Liver (tissue), 3 donors: ENCODE results near the gene PDE4C.

ENCODE experiments used
- JUND ChIP-seq, 2 donors: IDR thresholded peaks; 2 replicates each; pipeline ENCODE4 v1.6.1; 2016; ENCODE audit warnings: antibody characterized with exemption in 2 of 2
- RAD21 ChIP-seq, 2 donors: IDR thresholded peaks; 2 replicates each; pipeline ENCODE4 v1.6.1; 2016; ENCODE audit warnings: antibody characterized with exemption in 2 of 2, mild to moderate bottlenecking in 2 of 2
- TF ChIP-seq, protein P1 (sequence below): IDR thresholded peaks from 2 replicates; pipeline ENCODE4 v1.6.1; 2016; ENCODE audit warnings: antibody characterized with exemption
- TF ChIP-seq, protein P2 (sequence below): fragments of 150-350 bp; IDR thresholded peaks from 2 replicates; pipeline ENCODE4 v1.5.1; 2017; ENCODE audit warnings: improper control_type of control experiment, low read depth, low read length; ENCODE audit not compliant: missing input control
- donor health status: healthy.
- donor health status: healthy.

DNA sequence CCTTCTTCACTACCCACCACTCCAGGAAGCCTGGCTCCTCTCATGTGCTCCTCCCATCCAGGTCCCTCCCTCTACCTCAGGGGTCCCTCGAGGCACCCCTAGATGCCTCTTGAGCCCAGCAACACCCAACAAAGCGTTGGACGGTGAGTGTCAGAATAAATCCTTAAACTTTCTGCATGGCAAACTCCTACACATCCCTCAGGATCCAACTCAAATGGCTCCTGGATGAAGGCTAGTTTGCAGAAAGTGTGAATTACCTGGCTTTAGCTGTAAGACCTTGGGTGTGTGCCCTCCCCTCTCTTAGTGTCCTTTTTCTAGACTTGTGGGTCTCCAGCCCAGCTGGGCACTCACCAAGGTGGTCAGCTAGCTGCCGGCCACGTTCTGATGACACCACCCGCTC lies 27.9 kb downstream of the PDE4C start:
- TF ChIP-seq, protein P1, sequence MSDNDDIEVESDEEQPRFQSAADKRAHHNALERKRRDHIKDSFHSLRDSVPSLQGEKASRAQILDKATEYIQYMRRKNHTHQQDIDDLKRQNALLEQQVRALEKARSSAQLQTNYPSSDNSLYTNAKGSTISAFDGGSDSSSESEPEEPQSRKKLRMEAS, result no peak
- TF ChIP-seq, protein P2, sequence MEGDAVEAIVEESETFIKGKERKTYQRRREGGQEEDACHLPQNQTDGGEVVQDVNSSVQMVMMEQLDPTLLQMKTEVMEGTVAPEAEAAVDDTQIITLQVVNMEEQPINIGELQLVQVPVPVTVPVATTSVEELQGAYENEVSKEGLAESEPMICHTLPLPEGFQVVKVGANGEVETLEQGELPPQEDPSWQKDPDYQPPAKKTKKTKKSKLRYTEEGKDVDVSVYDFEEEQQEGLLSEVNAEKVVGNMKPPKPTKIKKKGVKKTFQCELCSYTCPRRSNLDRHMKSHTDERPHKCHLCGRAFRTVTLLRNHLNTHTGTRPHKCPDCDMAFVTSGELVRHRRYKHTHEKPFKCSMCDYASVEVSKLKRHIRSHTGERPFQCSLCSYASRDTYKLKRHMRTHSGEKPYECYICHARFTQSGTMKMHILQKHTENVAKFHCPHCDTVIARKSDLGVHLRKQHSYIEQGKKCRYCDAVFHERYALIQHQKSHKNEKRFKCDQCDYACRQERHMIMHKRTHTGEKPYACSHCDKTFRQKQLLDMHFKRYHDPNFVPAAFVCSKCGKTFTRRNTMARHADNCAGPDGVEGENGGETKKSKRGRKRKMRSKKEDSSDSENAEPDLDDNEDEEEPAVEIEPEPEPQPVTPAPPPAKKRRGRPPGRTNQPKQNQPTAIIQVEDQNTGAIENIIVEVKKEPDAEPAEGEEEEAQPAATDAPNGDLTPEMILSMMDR, result no peak
- no peak for TF ChIP-seq JUND (IDR thresholded peaks at IDR 0.05)
- TF ChIP-seq RAD21 (IDR thresholded peaks at IDR 0.05), result no peak
